ENCODE measurements around the gene SRSF10.

- TF ChIP-seq CTCF (conservative IDR thresholded peaks at IDR 0.05 in 1 of 2, IDR thresholded peaks at IDR 0.05 in 1 of 2; ENCODE audit: low read depth in 1 of 2, low read length in 2 of 2) = no peak
- no peak for TF ChIP-seq EZH2 (IDR thresholded peaks at IDR 0.05; ENCODE audit: low read length, missing control alignments)
Measured at GRCh38 chr1:23967871-23968270, 12.3 kb downstream of the SRSF10 start.

Data from fibroblast of lung (primary cell).